Renal cortex interstitium (tissue), 15 donors: ENCODE measurements around the gene CTU2. TPM values are rescaled to one million over a fixed set of nuclear protein-coding genes. Genes with fewer than 3 reads are reported as not detected.
"Not testable (repeated sequence)": the region's sequence is repeated elsewhere in the genome, so short reads cannot be mapped to it uniquely, and the experiment has no call there.

Source experiments
- DNase-seq, 11 donors: peaks; one replicate each; pipeline ENCODE4 v3.0.0-alpha.2; 2013; ENCODE audit warnings: low read depth in 9 of 11, low spot score in 4 of 11; ENCODE audit errors: extremely low read depth in 1 of 11
- long read RNA-seq, 16 experiments: transcript quantifications; one replicate each; lab custom pipeline, GENCODE V29; 2026
- polyA plus RNA-seq, 3 donors: library from polyadenylated mRNA; unstranded; fragments of 120-200 nt; gene quantifications; one replicate each; pipeline ENCODE4 v1.2.1, GENCODE V29; 2013; ENCODE audit not compliant: insufficient read length in 3 of 3

CTU2 gene
- 10 to 100 TPM; 10.1 to 17.8 (median 13.3) TPM for polyA plus RNA-seq
- long read RNA-seq, donor 1, partial matches to known transcripts, result 0 of 3 reads
- long read RNA-seq, donor 1, other reads (novel, unspliced or antisense), result 0 of 3 reads
- long read RNA-seq, donor 2, partial matches to known transcripts, result 0 of 4 reads
- long read RNA-seq, donor 2, other reads (novel, unspliced or antisense), result 0 of 4 reads
- long read RNA-seq, donor 3, transcript CTU2-202 (15 exons, 1,751 nt), result major isoform, 5 of 5 reads
- long read RNA-seq, donor 3, partial matches to known transcripts, result 0 of 5 reads
- long read RNA-seq, donor 3, other reads (novel, unspliced or antisense), result 0 of 5 reads
- long read RNA-seq, donor 4, transcript CTU2-202 (15 exons, 1,751 nt), result major isoform, 5 of 5 reads
- long read RNA-seq, donor 4, partial matches to known transcripts, result 0 of 5 reads
- long read RNA-seq, donor 4, other reads (novel, unspliced or antisense), result 0 of 5 reads
- long read RNA-seq, donor 5, result 0 reads
- long read RNA-seq, donor 6, partial matches to known transcripts, result 12 of 16 reads
- long read RNA-seq, donor 6, other reads (novel, unspliced or antisense), result 0 of 16 reads
- long read RNA-seq, donor 7, partial matches to known transcripts, result 0 of 5 reads
- long read RNA-seq, donor 7, other reads (novel, unspliced or antisense), result 0 of 5 reads
- long read RNA-seq, donor 8, result 0 reads
- long read RNA-seq, donor 9, transcript CTU2-202 (15 exons, 1,751 nt), result major isoform, 5 of 6 reads
- long read RNA-seq, donor 9, partial matches to known transcripts, result 0 of 6 reads
- long read RNA-seq, donor 9, other reads (novel, unspliced or antisense), result 0 of 6 reads
- long read RNA-seq, donor 10, partial matches to known transcripts, result 0 of 4 reads
- long read RNA-seq, donor 10, other reads (novel, unspliced or antisense), result 0 of 4 reads
- long read RNA-seq, donor 11, partial matches to known transcripts, result 0 of 4 reads
- long read RNA-seq, donor 11, other reads (novel, unspliced or antisense), result 0 of 4 reads
- long read RNA-seq, donor 12, partial matches to known transcripts, result 0 of 1 reads
- long read RNA-seq, donor 12, other reads (novel, unspliced or antisense), result 0 of 1 reads
- long read RNA-seq, donor 13, result 0 reads
- long read RNA-seq, donor 14, partial matches to known transcripts, result 0 of 2 reads
- long read RNA-seq, donor 14, other reads (novel, unspliced or antisense), result 0 of 2 reads
- long read RNA-seq, donor 15, result 0 reads
- long read RNA-seq, donor 16, transcript CTU2-202 (15 exons, 1,751 nt), result major isoform, 6 of 6 reads
- long read RNA-seq, donor 16, partial matches to known transcripts, result 0 of 6 reads
- long read RNA-seq, donor 16, other reads (novel, unspliced or antisense), result 0 of 6 reads

- DNase-seq, result peak; percentile 71 to 90 (median 83)
Measured at GRCh38 chr16:88706229-88706964, at the start of gene CTU2, which contains the start of gene RNF166. Gene CTU2 (plus strand): TSS chr16:88706503. CDS start chr16:88706531, 28 bp downstream. Gene RNF166 (minus strand): TSS chr16:88706408. CDS start chr16:88706325, 83 bp downstream.

- no peak for DNase-seq
Measured at GRCh38 chr16:88657371-88657770, 48.9 kb upstream of the CTU2 start.

- DNase-seq, result no peak
Measured at GRCh38 chr16:88658714-88659113, 47.6 kb upstream of the CTU2 start.

GRCh38 chr16:88659160-88659559 is 47.1 kb upstream of the CTU2 start:
- DNase-seq, result no peak

- no peak for DNase-seq
Measured at GRCh38 chr16:88661468-88661867, 44.8 kb upstream of the CTU2 start.

GRCh38 chr16:88662222-88662842 is 44.0 kb upstream of the CTU2 start:
- DNase-seq, result no peak

- peak; percentile 90 to 97 (median 96) for DNase-seq
Measured at GRCh38 chr16:88662843-88663606, 43.3 kb upstream of the CTU2 start, which contains the start of gene MVD. Gene MVD (minus strand): TSS chr16:88663091. CDS start chr16:88663080, 11 bp downstream.

- DNase-seq, result no peak
Measured at GRCh38 chr16:88665148-88665547, 41.2 kb upstream of the CTU2 start.

- no peak for DNase-seq
Measured at GRCh38 chr16:88665570-88665969, 40.7 kb upstream of the CTU2 start.

GRCh38 chr16:88667461-88667860 is 38.8 kb upstream of the CTU2 start:
- no peak for DNase-seq

GRCh38 chr16:88669493-88669892 is 36.8 kb upstream of the CTU2 start:
- not testable (repeated sequence) for DNase-seq

- DNase-seq, result no peak
Measured at GRCh38 chr16:88669980-88670379, 36.3 kb upstream of the CTU2 start.

GRCh38 chr16:88671806-88672205 is 34.5 kb upstream of the CTU2 start:
- no peak for DNase-seq

- no peak for DNase-seq
Measured at GRCh38 chr16:88672776-88673175, 33.5 kb upstream of the CTU2 start.

- DNase-seq, result no peak
Measured at GRCh38 chr16:88673716-88674379, 32.5 kb upstream of the CTU2 start.

GRCh38 chr16:88676502-88677242 is 29.6 kb upstream of the CTU2 start:
- no peak for DNase-seq
